ENCODE results near the gene NAV2.

Gene NAV2

DNA sequence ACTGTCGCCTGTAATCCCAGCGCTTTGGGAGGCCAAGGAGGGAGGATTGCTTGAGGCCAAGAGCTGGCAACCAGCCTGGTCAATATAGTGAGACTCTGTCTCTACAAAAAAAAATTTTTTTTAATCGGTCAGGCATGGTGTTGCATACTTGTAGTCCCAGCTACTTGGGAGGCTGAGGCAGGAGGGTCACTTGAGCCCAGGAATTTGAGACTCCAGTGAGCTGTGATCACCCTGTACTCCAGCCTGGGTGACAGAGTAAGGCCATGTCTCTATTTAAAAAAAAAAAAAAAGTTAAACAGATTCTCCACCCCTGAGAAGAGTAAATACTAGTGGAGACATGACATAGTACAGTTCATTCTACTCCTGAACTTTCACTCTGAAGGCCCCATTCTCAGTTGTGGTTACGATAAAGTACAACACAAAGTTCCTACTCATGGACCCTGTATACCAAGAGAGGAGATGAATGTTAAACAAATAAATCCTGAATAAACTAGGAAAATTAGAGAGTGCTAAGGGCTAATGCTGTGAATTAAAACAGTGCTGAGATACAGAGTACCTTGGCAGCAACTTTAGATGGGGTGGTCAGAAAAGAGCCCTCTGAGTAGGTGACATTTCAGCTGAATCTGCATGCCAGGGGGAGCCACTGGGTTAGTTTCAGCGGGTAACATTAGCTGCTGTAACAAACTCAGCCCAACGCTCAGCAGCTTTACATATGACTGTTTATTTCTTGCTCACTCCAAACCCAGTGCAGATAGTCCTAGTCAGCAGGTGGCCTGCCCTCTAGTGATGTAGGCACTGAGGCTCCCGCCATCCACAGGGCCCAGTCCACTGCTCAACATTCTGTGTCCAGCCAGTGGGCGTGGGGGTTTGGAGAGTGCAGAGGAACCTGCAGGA is 372.5 kb downstream of the NAV2 start:
- Histone ChIP-seq H3K27ac (ENCODE audit: low read length) (no peak overlapping the region), H3K79me2 (ENCODE audit: low read length) (no peaks in the 10 kb centered on the region), H3K9me2 (replicated peaks; ENCODE audit: insufficient read depth, low read length) (no peaks in the 10 kb centered on the region), H3K4me3 (ENCODE audit: low read length) (no peak overlapping the region), H2AFZ (ENCODE audit: low read length) (no peak overlapping the region), H4K20me1 (ENCODE audit: insufficient read depth, low read length) (no peaks in the 10 kb centered on the region), H3K9ac (ENCODE audit: low read length) (no peak overlapping the region), H3K36me3 (replicated peaks; ENCODE audit: insufficient read depth, low read length) (no peaks in the 10 kb centered on the region), H3K4me1 (ENCODE audit: low read length) (peaks cover 18% of the 10 kb centered on the region), H3F3A (ENCODE audit: insufficient read depth, low read length) (peaks cover 4% of the 10 kb centered on the region; the same call in 1 of the 2 replicates), H3K9me3 (replicated peaks; ENCODE audit: insufficient read depth, low read length) (no peaks in the 10 kb centered on the region), H3K4me2 (ENCODE audit: low read depth, low read length) (no peak overlapping the region), H3K27me3 (replicated peaks; ENCODE audit: insufficient read depth, low read length) (no peaks in the 10 kb centered on the region)
- TF ChIP-seq CTCF (IDR thresholded peaks at IDR 0.05; ENCODE audit: low read length) (no peak), EZH2phosphoT487 (IDR thresholded peaks at IDR 0.05; ENCODE audit: low read length) (no peak), EZH2 (optimal IDR thresholded peaks at IDR 0.05; ENCODE audit: low read depth, low read length) (no peak)
- no peak for DNase-seq

DNA sequence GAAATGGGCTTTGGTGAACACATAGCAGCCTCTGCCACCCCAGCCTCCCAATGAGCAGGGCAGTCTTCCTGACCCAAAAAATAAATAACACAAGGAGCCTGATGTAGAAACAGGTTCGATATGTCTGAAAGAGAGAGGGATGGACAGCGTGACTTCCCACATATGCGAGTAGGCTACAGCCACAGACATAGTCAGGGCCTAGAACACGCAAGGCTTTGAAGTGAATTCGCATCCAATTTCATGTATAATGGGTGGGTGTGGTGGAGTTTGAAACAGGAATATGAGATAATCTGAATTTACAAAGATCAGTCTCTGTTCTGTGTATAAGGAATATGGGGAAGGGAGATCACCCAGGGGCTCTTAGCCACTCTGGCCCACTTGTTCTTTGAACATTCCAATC is 373.3 kb downstream of the NAV2 start:
- no peaks in the 10 kb centered on the region for H3K79me2 ChIP-seq (ENCODE audit: low read length)
- peaks cover 19% of the 10 kb centered on the region for H3K4me1 ChIP-seq (ENCODE audit: low read length)
- no peak overlapping the region for H2AFZ ChIP-seq (ENCODE audit: low read length)
- H3K9me3 ChIP-seq (replicated peaks; ENCODE audit: insufficient read depth, low read length): no peaks in the 10 kb centered on the region
- no peak overlapping the region for H3K27ac ChIP-seq (ENCODE audit: low read length)
- H3F3A ChIP-seq (ENCODE audit: insufficient read depth, low read length): peaks cover 4% of the 10 kb centered on the region; the same call in 1 of the 2 replicates
- no peak overlapping the region for H3K4me2 ChIP-seq (ENCODE audit: low read depth, low read length)
- no peak overlapping the region for H3K4me3 ChIP-seq (ENCODE audit: low read length)
- no peaks in the 10 kb centered on the region for H3K9me2 ChIP-seq (replicated peaks; ENCODE audit: insufficient read depth, low read length)
- H3K27me3 ChIP-seq (replicated peaks; ENCODE audit: insufficient read depth, low read length): no peaks in the 10 kb centered on the region
- no peaks in the 10 kb centered on the region for H3K36me3 ChIP-seq (replicated peaks; ENCODE audit: insufficient read depth, low read length)
- DNase-seq: no peak
- TF ChIP-seq EZH2 (optimal IDR thresholded peaks at IDR 0.05; ENCODE audit: low read depth, low read length) (no peak), CTCF (IDR thresholded peaks at IDR 0.05; ENCODE audit: low read length) (no peak), EZH2phosphoT487 (IDR thresholded peaks at IDR 0.05; ENCODE audit: low read length) (no peak)
- H4K20me1 ChIP-seq (ENCODE audit: insufficient read depth, low read length): no peaks in the 10 kb centered on the region
- no peak overlapping the region for H3K9ac ChIP-seq (ENCODE audit: low read length)

DNA sequence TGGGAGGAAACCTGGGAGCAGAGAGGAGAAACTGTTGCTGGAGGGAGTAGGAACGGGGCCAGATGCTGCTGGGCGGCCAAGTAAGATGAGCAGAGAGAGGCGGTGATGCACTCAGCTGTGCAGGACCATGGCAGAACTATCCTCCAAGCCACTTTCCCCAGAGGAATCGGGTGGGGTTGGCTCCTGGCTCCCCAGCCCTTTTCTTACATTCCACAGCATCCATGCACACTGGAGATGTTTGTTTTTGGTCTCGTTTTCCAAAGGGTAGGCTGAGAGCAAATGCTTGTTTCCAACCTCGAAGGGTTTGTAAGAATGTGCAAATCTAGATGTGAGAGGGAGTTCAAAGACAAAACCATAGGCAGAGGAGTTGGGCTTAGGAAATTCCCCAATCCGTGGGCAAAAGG is 374.5 kb downstream of the NAV2 start:
- H3K36me3 ChIP-seq (replicated peaks; ENCODE audit: insufficient read depth, low read length): no peaks in the 10 kb centered on the region
- H2AFZ ChIP-seq (ENCODE audit: low read length): no peak overlapping the region
- no peak for DNase-seq
- TF ChIP-seq EZH2phosphoT487 (IDR thresholded peaks at IDR 0.05; ENCODE audit: low read length) (no peak), EZH2 (optimal IDR thresholded peaks at IDR 0.05; ENCODE audit: low read depth, low read length) (no peak), CTCF (IDR thresholded peaks at IDR 0.05; ENCODE audit: low read length) (no peak)
- peaks cover 19% of the 10 kb centered on the region for H3K4me1 ChIP-seq (ENCODE audit: low read length)
- H3K9me2 ChIP-seq (replicated peaks; ENCODE audit: insufficient read depth, low read length): no peaks in the 10 kb centered on the region
- H3K27ac ChIP-seq (ENCODE audit: low read length): no peak overlapping the region
- no peaks in the 10 kb centered on the region for H3K79me2 ChIP-seq (ENCODE audit: low read length)
- no peaks in the 10 kb centered on the region for H4K20me1 ChIP-seq (ENCODE audit: insufficient read depth, low read length)
- H3K4me3 ChIP-seq (ENCODE audit: low read length): no peak overlapping the region
- H3K9me3 ChIP-seq (replicated peaks; ENCODE audit: insufficient read depth, low read length): no peaks in the 10 kb centered on the region
- H3F3A ChIP-seq (ENCODE audit: insufficient read depth, low read length): peaks cover 4% of the 10 kb centered on the region; the same call in 1 of the 2 replicates
- H3K27me3 ChIP-seq (replicated peaks; ENCODE audit: insufficient read depth, low read length): no peaks in the 10 kb centered on the region
- H3K9ac ChIP-seq (ENCODE audit: low read length): no peak overlapping the region
- no peak overlapping the region for H3K4me2 ChIP-seq (ENCODE audit: low read depth, low read length)
